ENCODE results near the gene RBM47. TPM values are rescaled to one million over a fixed set of nuclear protein-coding genes. Genes with fewer than 3 reads are reported as not detected.

Gene RBM47
- total RNA-seq, 1 donor, result 0.72 TPM

DNA sequence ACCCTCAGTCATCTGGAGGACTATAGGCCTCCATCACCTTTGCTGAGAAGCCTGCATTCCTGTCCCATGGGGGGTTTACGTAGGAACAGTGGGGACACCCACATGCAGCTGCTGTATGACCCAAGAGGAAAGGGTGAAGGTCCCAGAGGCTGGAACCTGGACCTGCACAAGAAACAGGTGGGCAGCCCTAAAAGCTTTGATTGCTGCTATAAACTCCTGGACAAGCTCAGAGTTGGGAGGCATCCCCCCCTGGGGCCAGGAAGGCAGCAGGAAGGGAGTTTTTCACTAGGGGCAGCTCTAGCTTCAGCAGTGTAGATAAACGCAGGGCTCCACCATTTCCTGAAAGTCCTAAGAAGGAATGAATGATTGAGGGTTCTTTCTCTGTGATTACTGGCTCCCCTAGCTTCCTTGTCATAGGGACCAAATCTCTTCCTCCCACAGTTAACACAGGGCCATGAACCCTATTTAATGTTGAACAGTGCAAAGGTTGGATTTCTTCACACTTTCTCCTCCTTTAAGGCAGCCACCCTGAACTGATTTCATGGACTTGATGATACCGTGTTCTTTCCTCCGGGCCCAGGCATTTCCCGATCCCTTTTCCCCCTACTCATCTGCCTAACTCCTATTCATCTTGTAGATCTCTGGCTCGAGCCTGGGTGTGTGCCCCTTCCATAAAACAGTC is 210.3 kb downstream of the RBM47 start:
- no peak overlapping the region for H3K4me3 ChIP-seq (ENCODE audit: low read depth, low read length)
- no peak for TF ChIP-seq CTCF (IDR thresholded peaks at IDR 0.05; ENCODE audit: insufficient read depth, low read length)
- no peak for DNase-seq (ENCODE audit: low read depth)

- no peak for DNase-seq (ENCODE audit: low read depth)
- no peak overlapping the region for H3K4me3 ChIP-seq (ENCODE audit: low read depth, low read length)
- TF ChIP-seq CTCF (IDR thresholded peaks at IDR 0.05; ENCODE audit: insufficient read depth, low read length), result no peak
Observed at GRCh38 chr4:40418430-40419230, 211.0 kb downstream of the RBM47 start.

DNA sequence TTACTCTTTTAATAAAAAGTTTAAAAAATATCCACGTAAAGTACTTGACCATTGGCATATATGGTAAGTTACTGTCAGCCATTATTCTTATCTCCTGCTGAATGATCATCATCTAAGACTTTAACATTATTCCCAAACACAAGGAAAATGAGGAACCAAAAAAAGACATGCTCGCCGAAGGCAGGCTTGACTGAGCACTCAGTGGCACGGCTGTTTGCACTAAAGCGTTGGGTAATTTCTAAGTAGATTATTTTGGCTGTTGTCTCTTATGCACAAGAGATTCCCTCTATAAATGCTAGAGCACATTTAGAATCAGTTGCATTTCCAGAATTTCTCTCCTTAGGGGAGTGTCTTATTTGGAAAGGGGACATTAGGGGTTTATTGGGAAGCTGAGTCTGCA is 211.7 kb downstream of the RBM47 start:
- no peak overlapping the region for H3K4me3 ChIP-seq (ENCODE audit: low read depth, low read length)
- TF ChIP-seq CTCF (IDR thresholded peaks at IDR 0.05; ENCODE audit: insufficient read depth, low read length), result no peak
- DNase-seq (ENCODE audit: low read depth), result no peak

- H3K4me3 ChIP-seq (ENCODE audit: low read depth, low read length), result no peak overlapping the region
- TF ChIP-seq CTCF (IDR thresholded peaks at IDR 0.05; ENCODE audit: insufficient read depth, low read length), result no peak
- DNase-seq (ENCODE audit: low read depth), result no peak
Observed at GRCh38 chr4:40414673-40415072, 215.0 kb downstream of the RBM47 start.

- no peak overlapping the region for H3K4me3 ChIP-seq (ENCODE audit: low read depth, low read length)
- no peak for DNase-seq (ENCODE audit: low read depth)
- TF ChIP-seq CTCF (IDR thresholded peaks at IDR 0.05; ENCODE audit: insufficient read depth, low read length), result no peak
Observed at GRCh38 chr4:40412866-40413795, 216.5 kb downstream of the RBM47 start.

DNA sequence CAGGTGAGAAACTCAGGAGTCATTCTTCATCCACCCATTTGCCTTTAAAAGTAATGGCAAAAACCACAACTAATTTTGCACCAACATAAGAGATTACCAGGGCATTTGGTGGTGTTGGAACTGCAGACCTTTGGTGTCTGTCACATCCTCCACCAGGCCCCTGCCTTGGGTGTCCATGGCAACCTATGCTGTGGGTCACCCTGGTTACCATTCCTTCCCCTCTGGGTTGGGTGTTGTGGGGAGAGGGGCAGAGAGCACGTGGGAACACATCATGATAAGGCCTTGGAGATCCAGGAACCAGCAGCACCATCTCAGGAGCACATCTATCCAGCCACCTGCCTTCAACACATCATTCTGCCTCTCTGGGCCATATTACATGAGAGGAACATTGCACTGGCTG is 217.3 kb downstream of the RBM47 start:
- TF ChIP-seq CTCF (IDR thresholded peaks at IDR 0.05; ENCODE audit: insufficient read depth, low read length), result no peak
- no peak for DNase-seq (ENCODE audit: low read depth)
- no peak overlapping the region for H3K4me3 ChIP-seq (ENCODE audit: low read depth, low read length)

Data from fibroblast of the aortic adventitia (primary cell).